Natural killer cell (primary cell): ENCODE data around the gene NCEH1. TPM values are rescaled to one million over a fixed set of nuclear protein-coding genes. Genes with fewer than 3 reads are reported as not detected.

Experiments
- ATAC-seq, 3 donors: fragments of 150-1000 bp in 2 of 3; fragments of 200-7000 bp in 1 of 3; cut with Tn5 transposase; 1 replicate in 1 of 3; 2 replicates in 2 of 3; pipeline ENCODE4 v1.10.0; 2021; ENCODE audit warnings: mild to moderate bottlenecking in 2 of 3, moderate library complexity in 2 of 3
- DNase-seq, 2 donors: peaks; one replicate each; pipeline versions ENCODE4 v3.0.0 to v3.0.0-alpha.2; 2013 to 2021; ENCODE audit warnings: mixed read lengths in 1 of 2
- H3K27ac ChIP-seq: one replicate; pipeline ENCODE4 v1.5.1; 2013; ENCODE audit warnings: mild to moderate bottlenecking, low read length
- H3K27me3 ChIP-seq: one replicate; pipeline ENCODE4 v1.6.1; 2013; ENCODE audit warnings: low read length; ENCODE audit not compliant: control insufficient read depth, insufficient read depth
- H3K36me3 ChIP-seq: one replicate; pipeline ENCODE4 v1.6.1; 2013; ENCODE audit warnings: low read length; ENCODE audit not compliant: control insufficient read depth, insufficient read depth
- H3K4me1 ChIP-seq: one replicate; pipeline ENCODE4 v1.6.1; 2013; ENCODE audit warnings: low read length; ENCODE audit not compliant: control insufficient read depth, insufficient read depth
- H3K4me3 ChIP-seq: one replicate; pipeline ENCODE4 v1.5.1; 2013; ENCODE audit warnings: low read length
- H3K9me3 ChIP-seq: one replicate; pipeline ENCODE4 v1.6.1; 2013; ENCODE audit warnings: low read length; ENCODE audit not compliant: control insufficient read depth, insufficient read depth
- H3K27ac Mint-ChIP-seq, 2 donors: one replicate each; pipeline ENCODE4 v1.8.0; 2022; ENCODE audit warnings: mild to moderate bottlenecking in 2 of 2, mixed read lengths in 2 of 2, moderate library complexity in 1 of 2
- H3K27me3 Mint-ChIP-seq, 2 donors: one replicate each; pipeline ENCODE4 v1.8.0; 2022; ENCODE audit warnings: low read depth in 2 of 2, mixed read lengths in 2 of 2
- H3K36me3 Mint-ChIP-seq: one replicate; pipeline ENCODE4 v1.8.0; 2022; ENCODE audit warnings: mixed read lengths
- H3K4me1 Mint-ChIP-seq, 2 donors: one replicate each; pipeline ENCODE4 v1.8.0; 2022; ENCODE audit warnings: mixed read lengths in 2 of 2
- H3K4me3 Mint-ChIP-seq: one replicate; pipeline ENCODE4 v1.8.0; 2022; ENCODE audit warnings: mild to moderate bottlenecking, moderate library complexity, mixed read lengths
- H3K9me3 Mint-ChIP-seq, 2 donors: one replicate each; pipeline ENCODE4 v1.8.0; 2022; ENCODE audit warnings: mixed read lengths in 2 of 2
- CTCF ChIP-seq: fragments of 200-600 bp; IDR thresholded peaks from one replicate; pipeline ENCODE4 v1.8.0; 2022; ENCODE audit warnings: antibody characterized with exemption
- WGBS: methylation state at CpG from one replicate; pipeline ENCODE4 v1.1.7; 2013; ENCODE audit warnings: missing lambda C conversion rate; ENCODE audit not compliant: insufficient coverage; 5-methylcytosine and 5-hydroxymethylcytosine counted together
- intact Hi-C: fragments of 100-400 bp; cut with micrococcal nuclease; formaldehyde crosslinking; loops from one replicate; pipeline ENCODE4 v1.14.2; 2022
- total RNA-seq, 4 donors: library from RNA; stranded (reverse); fragments of 120-200 nt in 1 of 4; gene quantifications; one replicate each; pipeline versions ENCODE4 v1.2.3 to v1.2.4, GENCODE V29; 2013 to 2022

Gene NCEH1
- total RNA-seq, 3 donors from 2014 or later (not counting 1 experiment from before 2014, with no cell fraction given), result 3.5 to 6.8 (median 5.3) TPM

GRCh38 chr3:172647080-172647479 is 63.8 kb downstream of the NCEH1 start:
- Mint-ChIP-seq H3K4me3 (no peak overlapping the region), H3K27ac (no peak overlapping the region), H3K27me3 (no peaks in the 10 kb centered on the region), H3K4me1 (peaks cover 9 to 12% of the 10 kb centered on the region in 2 donors), H3K36me3 (no peaks in the 10 kb centered on the region), H3K9me3 (no peaks in the 10 kb centered on the region)
- H3K36me3 ChIP-seq, result peaks cover 3% of the 10 kb centered on the region
- intact Hi-C loops, result no loop called here
- no peaks in the 10 kb centered on the region for H3K4me1 ChIP-seq
- WGBS, result 96% methylated on average over 3 of the region's 3 CpGs
- no peak overlapping the region for H3K27ac ChIP-seq
- ATAC-seq, result no peak
- H3K4me3 ChIP-seq, result no peak overlapping the region
- TF ChIP-seq CTCF, result no peak
- H3K9me3 ChIP-seq, result no peaks in the 10 kb centered on the region
- H3K27me3 ChIP-seq, result no peaks in the 10 kb centered on the region
- DNase-seq, result no peak

- Mint-ChIP-seq H3K36me3 (no peaks in the 10 kb centered on the region), H3K4me3 (no peak overlapping the region), H3K27ac (no peak overlapping the region), H3K9me3 (no peaks in the 10 kb centered on the region), H3K27me3 (no peaks in the 10 kb centered on the region), H3K4me1 (peaks cover 3 to 6% of the 10 kb centered on the region in 2 donors)
- intact Hi-C loops, result no loop called here
- H3K36me3 ChIP-seq, result peaks cover 3% of the 10 kb centered on the region
- 96% methylated on average over 3 of the region's 5 CpGs for WGBS
- no peaks in the 10 kb centered on the region for H3K9me3 ChIP-seq
- no peaks in the 10 kb centered on the region for H3K27me3 ChIP-seq
- ATAC-seq (no peak), DNase-seq (no peak)
- H3K27ac ChIP-seq, result no peak overlapping the region
- H3K4me3 ChIP-seq, result no peak overlapping the region
- no peaks in the 10 kb centered on the region for H3K4me1 ChIP-seq
- no peak for TF ChIP-seq CTCF
These were observed 64.3 kb downstream of the NCEH1 start for GRCh38 chr3:172646439-172647015.

- no peak overlapping the region for H3K27ac Mint-ChIP-seq
- H3K4me3 Mint-ChIP-seq, result no peak overlapping the region
- H3K4me1 ChIP-seq, result no peaks in the 10 kb centered on the region
- H3K9me3 Mint-ChIP-seq, result no peaks in the 10 kb centered on the region
- no peak overlapping the region for H3K4me3 ChIP-seq
- no peaks in the 10 kb centered on the region for H3K27me3 Mint-ChIP-seq
- H3K9me3 ChIP-seq, result no peaks in the 10 kb centered on the region
- peaks cover 3% of the 10 kb centered on the region for H3K36me3 ChIP-seq
- no peaks in the 10 kb centered on the region for H3K36me3 Mint-ChIP-seq
- intact Hi-C loops, result no loop called here
- ATAC-seq, result no peak
- DNase-seq, result no peak
- H3K27ac ChIP-seq, result no peak overlapping the region
- H3K27me3 ChIP-seq, result no peaks in the 10 kb centered on the region
- WGBS, result 89% methylated on average over 2 of the region's 3 CpGs
- H3K4me1 Mint-ChIP-seq, result no peaks in the 10 kb centered on the region
- no peak for TF ChIP-seq CTCF
These were observed 66.6 kb downstream of the NCEH1 start for GRCh38 chr3:172644258-172644657.

- ATAC-seq (no peak), DNase-seq (no peak)
- Mint-ChIP-seq H3K27ac (no peak overlapping the region), H3K4me1 (no peaks in the 10 kb centered on the region), H3K9me3 (no peaks in the 10 kb centered on the region), H3K4me3 (no peak overlapping the region), H3K27me3 (no peaks in the 10 kb centered on the region), H3K36me3 (no peaks in the 10 kb centered on the region)
- Histone ChIP-seq H3K27ac (no peak overlapping the region), H3K27me3 (no peaks in the 10 kb centered on the region), H3K4me1 (no peaks in the 10 kb centered on the region), H3K4me3 (no peak overlapping the region), H3K36me3 (peaks cover 3% of the 10 kb centered on the region), H3K9me3 (no peaks in the 10 kb centered on the region)
- 97% methylated on average over 5 of the region's 5 CpGs for WGBS
- TF ChIP-seq CTCF, result no peak
- intact Hi-C loops, result no loop called here
These were observed 67.2 kb downstream of the NCEH1 start for GRCh38 chr3:172643506-172644179.
